SU-DHL-6 (cell line): ENCODE data around the gene TCF7L1.

Experiments
- H2AFZ ChIP-seq: fragments of 200-600 bp; sonication (generic); 2 replicates; pipeline ENCODE4 v1.6.1; 2014; ENCODE audit warnings: low read depth, mild to moderate bottlenecking, moderate library complexity, mixed read lengths, antibody characterized with exemption, low read length; ENCODE audit not compliant: severe bottlenecking
- H3F3A ChIP-seq: fragments of 200-600 bp; shearing (Covaris generic); 2 replicates; pipeline ENCODE4 v1.6.0; 2016; ENCODE audit warnings: antibody characterized with exemption, mild to moderate bottlenecking; ENCODE audit not compliant: insufficient read depth
- H3K27ac ChIP-seq: fragments of 200-600 bp; sonication (generic); 2 replicates; pipeline ENCODE4 v1.5.1; 2016; ENCODE audit warnings: low read depth, mild to moderate bottlenecking, low read length, moderate library complexity, mixed read lengths
- H3K27me3 ChIP-seq: fragments of 200-600 bp; sonication (generic), shearing (Covaris generic); 2 replicates; pipeline ENCODE4 v1.6.0; 2014; ENCODE audit warnings: mild to moderate bottlenecking, low read length
- H3K36me3 ChIP-seq: fragments of 200-600 bp; sonication (generic); 2 replicates; pipeline ENCODE4 v1.6.1; 2014; ENCODE audit warnings: mild to moderate bottlenecking, low read length, mixed read lengths
- H3K4me2 ChIP-seq: fragments of 300-600, 200-600 bp; shearing (Covaris generic), sonication (generic); 2 replicates; pipeline ENCODE4 v1.6.0; 2014; ENCODE audit warnings: low read length, low read depth, mild to moderate bottlenecking; ENCODE audit not compliant: poor library complexity, severe bottlenecking
- H3K4me3 ChIP-seq: fragments of 200-600 bp; sonication (generic); 2 replicates; pipeline ENCODE4 v1.5.1; 2014; ENCODE audit warnings: antibody characterized with exemption, low read length, mild to moderate bottlenecking, mixed read lengths; ENCODE audit not compliant: insufficient read depth, poor library complexity, severe bottlenecking
- H3K79me2 ChIP-seq: fragments of 200-600 bp; sonication (generic); 2 replicates; pipeline ENCODE4 v1.6.1; 2014; ENCODE audit warnings: mild to moderate bottlenecking, low read length, moderate library complexity; ENCODE audit not compliant: insufficient read depth
- H3K9ac ChIP-seq: fragments of 200-600 bp; sonication (generic); 2 replicates; pipeline ENCODE4 v1.7.0; 2014; ENCODE audit warnings: mild to moderate bottlenecking, low read length
- H3K9me2 ChIP-seq: fragments of 200-600 bp; sonication (generic); replicated peaks from 2 replicates; pipeline ENCODE4 v1.6.1; 2014; ENCODE audit warnings: low read length; ENCODE audit not compliant: insufficient read depth
- H3K9me3 ChIP-seq: fragments of 200-600 bp; sonication (generic); 2 replicates; pipeline ENCODE4 v1.6.1; 2014; ENCODE audit warnings: low read length, mixed read lengths; ENCODE audit not compliant: insufficient read depth
- H4K20me1 ChIP-seq: fragments of 200-600 bp; sonication (generic); 2 replicates; pipeline ENCODE4 v1.6.1; 2014; ENCODE audit warnings: low read depth, mild to moderate bottlenecking, antibody characterized with exemption, low read length, moderate library complexity, mixed read lengths
- EZH2phosphoT487 ChIP-seq: fragments of 200-600 bp; sonication (generic), shearing (Covaris generic); conservative IDR thresholded peaks from 2 replicates; pipeline ENCODE4 v1.6.1; 2018; ENCODE audit warnings: mild to moderate bottlenecking, antibody characterized with exemption, low read length, moderate library complexity, mixed read lengths
- TF ChIP-seq, protein P1 (sequence below): fragments of 200-600 bp; sonication (generic); IDR thresholded peaks from one replicate; pipeline ENCODE4 v1.5.1; 2017; ENCODE audit warnings: antibody characterized with exemption, mild to moderate bottlenecking, low read length, moderate library complexity; ENCODE audit not compliant: insufficient read depth, poor library complexity, severe bottlenecking

The TCF7L1 gene

DNA sequence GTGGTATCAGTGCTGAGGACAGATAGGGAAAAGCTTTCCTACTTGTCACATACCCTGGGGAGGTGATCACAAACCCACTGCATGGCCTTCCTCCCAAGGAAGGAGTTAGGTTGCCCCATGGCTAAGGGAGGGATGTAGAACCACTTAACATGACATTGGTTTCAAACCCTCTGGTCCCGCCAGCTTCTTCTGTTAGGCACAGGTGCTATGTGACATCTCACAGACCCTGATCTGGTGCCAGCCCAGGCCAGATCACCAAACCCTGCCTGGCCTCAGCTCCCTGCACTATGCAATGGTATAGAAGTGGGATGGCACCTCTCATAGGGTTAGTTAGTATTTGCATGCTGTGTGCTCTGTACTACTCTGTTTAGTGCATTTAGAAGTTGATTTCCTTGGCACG lies 58.0 kb downstream of the TCF7L1 start:
- Histone ChIP-seq H3K4me2 (no peak overlapping the region), H3K27ac (no peak overlapping the region), H3K9me3 (no peaks in the 10 kb centered on the region), H3K36me3 (no peaks in the 10 kb centered on the region), H3F3A (no peaks in the 10 kb centered on the region), H3K9ac (no peak overlapping the region), H2AFZ (no peak overlapping the region), H3K4me3 (no peak overlapping the region), H3K79me2 (no peaks in the 10 kb centered on the region), H3K9me2 (no peaks in the 10 kb centered on the region), H3K27me3 (no peaks in the 10 kb centered on the region), H4K20me1 (no peaks in the 10 kb centered on the region)
- TF ChIP-seq, protein P1, sequence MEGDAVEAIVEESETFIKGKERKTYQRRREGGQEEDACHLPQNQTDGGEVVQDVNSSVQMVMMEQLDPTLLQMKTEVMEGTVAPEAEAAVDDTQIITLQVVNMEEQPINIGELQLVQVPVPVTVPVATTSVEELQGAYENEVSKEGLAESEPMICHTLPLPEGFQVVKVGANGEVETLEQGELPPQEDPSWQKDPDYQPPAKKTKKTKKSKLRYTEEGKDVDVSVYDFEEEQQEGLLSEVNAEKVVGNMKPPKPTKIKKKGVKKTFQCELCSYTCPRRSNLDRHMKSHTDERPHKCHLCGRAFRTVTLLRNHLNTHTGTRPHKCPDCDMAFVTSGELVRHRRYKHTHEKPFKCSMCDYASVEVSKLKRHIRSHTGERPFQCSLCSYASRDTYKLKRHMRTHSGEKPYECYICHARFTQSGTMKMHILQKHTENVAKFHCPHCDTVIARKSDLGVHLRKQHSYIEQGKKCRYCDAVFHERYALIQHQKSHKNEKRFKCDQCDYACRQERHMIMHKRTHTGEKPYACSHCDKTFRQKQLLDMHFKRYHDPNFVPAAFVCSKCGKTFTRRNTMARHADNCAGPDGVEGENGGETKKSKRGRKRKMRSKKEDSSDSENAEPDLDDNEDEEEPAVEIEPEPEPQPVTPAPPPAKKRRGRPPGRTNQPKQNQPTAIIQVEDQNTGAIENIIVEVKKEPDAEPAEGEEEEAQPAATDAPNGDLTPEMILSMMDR: no peak
- no peak for TF ChIP-seq EZH2phosphoT487

DNA sequence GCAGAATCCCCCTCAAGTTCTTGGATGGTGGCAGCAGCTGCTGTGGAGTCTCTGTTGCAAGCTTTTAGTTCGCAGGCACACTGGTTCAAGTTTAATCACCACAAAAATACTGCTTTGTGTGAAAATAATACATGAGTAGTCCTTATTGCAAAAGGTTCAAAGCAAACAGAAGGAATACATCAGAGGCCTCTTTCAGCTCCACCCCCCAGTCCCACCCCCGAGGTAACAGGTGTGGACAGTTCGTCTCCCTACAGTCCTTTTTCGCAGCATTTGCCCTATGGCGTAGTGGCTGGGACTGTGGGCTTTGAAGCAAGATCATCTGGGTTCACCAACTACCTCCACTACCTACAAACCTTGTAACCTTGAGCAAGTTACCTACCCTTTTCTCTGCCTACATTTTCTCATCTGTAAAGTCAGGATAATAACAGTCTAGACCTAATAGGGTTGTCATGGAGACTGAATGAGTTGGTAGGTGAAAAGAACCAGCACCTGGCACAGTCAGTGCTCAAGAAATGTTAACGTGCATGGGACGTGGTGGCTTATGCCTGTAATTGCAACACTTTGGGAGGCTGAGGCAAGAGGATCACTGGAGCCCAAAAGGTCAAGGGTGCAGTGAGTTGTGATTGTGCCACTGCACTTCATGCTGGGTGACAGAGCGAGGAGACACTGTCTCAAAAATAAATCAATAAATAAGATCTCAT lies 61.7 kb downstream of the TCF7L1 start:
- no peak overlapping the region for H3K9ac ChIP-seq
- no peaks in the 10 kb centered on the region for H3K36me3 ChIP-seq
- H3K4me2 ChIP-seq: no peak overlapping the region
- TF ChIP-seq, protein P1: no peak
- TF ChIP-seq EZH2phosphoT487: no peak
- H4K20me1 ChIP-seq: no peaks in the 10 kb centered on the region
- H3K79me2 ChIP-seq: no peaks in the 10 kb centered on the region
- no peak overlapping the region for H3K4me3 ChIP-seq
- no peaks in the 10 kb centered on the region for H3F3A ChIP-seq
- H2AFZ ChIP-seq: no peak overlapping the region
- H3K27me3 ChIP-seq: no peaks in the 10 kb centered on the region
- H3K9me2 ChIP-seq: no peaks in the 10 kb centered on the region
- no peaks in the 10 kb centered on the region for H3K9me3 ChIP-seq
- H3K27ac ChIP-seq: no peak overlapping the region

DNA sequence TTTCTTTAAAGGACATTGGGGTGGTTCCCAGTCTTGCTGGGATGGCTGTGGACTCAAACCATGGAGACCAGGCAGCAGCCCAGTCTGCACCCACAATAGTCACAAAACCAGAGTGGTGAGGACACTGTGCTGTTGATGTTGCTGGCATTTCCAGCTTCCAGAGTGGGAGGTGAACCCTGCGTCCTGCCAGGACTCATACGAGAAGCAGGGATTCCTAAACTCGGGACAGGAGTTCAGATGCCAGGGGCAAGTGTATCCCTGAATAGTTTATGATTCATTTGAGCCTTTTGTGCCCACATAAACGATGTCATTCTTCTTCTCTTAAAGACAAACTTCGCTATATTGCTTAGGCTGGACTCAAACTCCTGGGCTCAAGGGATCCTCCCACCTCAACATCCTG lies 62.8 kb downstream of the TCF7L1 start:
- no peak overlapping the region for H3K27ac ChIP-seq
- H3K79me2 ChIP-seq: no peaks in the 10 kb centered on the region
- H3K36me3 ChIP-seq: no peaks in the 10 kb centered on the region
- no peak overlapping the region for H3K4me2 ChIP-seq
- TF ChIP-seq EZH2phosphoT487: no peak
- TF ChIP-seq, protein P1: no peak
- no peaks in the 10 kb centered on the region for H3K9me3 ChIP-seq
- H2AFZ ChIP-seq: no peak overlapping the region
- H3K27me3 ChIP-seq: no peaks in the 10 kb centered on the region
- H3K9me2 ChIP-seq: no peaks in the 10 kb centered on the region
- no peak overlapping the region for H3K4me3 ChIP-seq
- no peaks in the 10 kb centered on the region for H3F3A ChIP-seq
- no peak overlapping the region for H3K9ac ChIP-seq
- no peaks in the 10 kb centered on the region for H4K20me1 ChIP-seq
